Activated CD8-positive, alpha-beta memory T cell treated with anti-CD3 and anti-CD28 coated beads, Interleukin-2, amount 10 ng/mL, durations not matched to agents 7 days and 5 days (primary cell): ENCODE data around the gene FAAP20. TPM values are rescaled to one million over a fixed set of nuclear protein-coding genes. Genes with fewer than 3 reads are reported as not detected.
A peak's percentile ranks its signal among the peaks of the same experiment; 100 is the strongest.

Experiments used
- ATAC-seq: fragments of 150-1000 bp; cut with Tn5 transposase; one replicate; pipeline ENCODE4 v1.10.0; 2021; ENCODE audit warnings: moderate library complexity
- CTCF ChIA-PET: fragments of 350-600 bp; sonication (Branson Sonifier 250); formaldehyde crosslinking; loops from one replicate; lab custom pipeline; 2021; ENCODE audit warnings: antibody characterized with exemption; lab: Charles Lee
- DNase-seq: peaks from one replicate; pipeline ENCODE4 v3.0.0-alpha.2; 2020
- H3K27ac Mint-ChIP-seq: one replicate; pipeline ENCODE4 v1.8.0; 2021; ENCODE audit warnings: mild to moderate bottlenecking, mixed read lengths
- H3K27me3 Mint-ChIP-seq: one replicate; pipeline ENCODE4 v1.8.0; 2021; ENCODE audit warnings: mixed read lengths
- H3K36me3 Mint-ChIP-seq: one replicate; pipeline ENCODE4 v1.8.0; 2021; ENCODE audit warnings: mild to moderate bottlenecking, mixed read lengths
- H3K4me1 Mint-ChIP-seq: one replicate; pipeline ENCODE4 v1.8.0; 2021; ENCODE audit warnings: mixed read lengths
- H3K4me3 Mint-ChIP-seq: one replicate; pipeline ENCODE4 v1.8.0; 2021; ENCODE audit warnings: mild to moderate bottlenecking, moderate library complexity, mixed read lengths
- H3K9me3 Mint-ChIP-seq: one replicate; pipeline ENCODE4 v1.8.0; 2022; ENCODE audit warnings: low read depth, mixed read lengths
- total RNA-seq, 2 experiments: library from RNA; stranded (reverse); gene quantifications; one replicate each; pipeline ENCODE4 v1.2.3, GENCODE V29; 2021

FAAP20 gene
- total RNA-seq, 2 experiments from 2014 or later = 52.5 to 55.7 TPM

DNA sequence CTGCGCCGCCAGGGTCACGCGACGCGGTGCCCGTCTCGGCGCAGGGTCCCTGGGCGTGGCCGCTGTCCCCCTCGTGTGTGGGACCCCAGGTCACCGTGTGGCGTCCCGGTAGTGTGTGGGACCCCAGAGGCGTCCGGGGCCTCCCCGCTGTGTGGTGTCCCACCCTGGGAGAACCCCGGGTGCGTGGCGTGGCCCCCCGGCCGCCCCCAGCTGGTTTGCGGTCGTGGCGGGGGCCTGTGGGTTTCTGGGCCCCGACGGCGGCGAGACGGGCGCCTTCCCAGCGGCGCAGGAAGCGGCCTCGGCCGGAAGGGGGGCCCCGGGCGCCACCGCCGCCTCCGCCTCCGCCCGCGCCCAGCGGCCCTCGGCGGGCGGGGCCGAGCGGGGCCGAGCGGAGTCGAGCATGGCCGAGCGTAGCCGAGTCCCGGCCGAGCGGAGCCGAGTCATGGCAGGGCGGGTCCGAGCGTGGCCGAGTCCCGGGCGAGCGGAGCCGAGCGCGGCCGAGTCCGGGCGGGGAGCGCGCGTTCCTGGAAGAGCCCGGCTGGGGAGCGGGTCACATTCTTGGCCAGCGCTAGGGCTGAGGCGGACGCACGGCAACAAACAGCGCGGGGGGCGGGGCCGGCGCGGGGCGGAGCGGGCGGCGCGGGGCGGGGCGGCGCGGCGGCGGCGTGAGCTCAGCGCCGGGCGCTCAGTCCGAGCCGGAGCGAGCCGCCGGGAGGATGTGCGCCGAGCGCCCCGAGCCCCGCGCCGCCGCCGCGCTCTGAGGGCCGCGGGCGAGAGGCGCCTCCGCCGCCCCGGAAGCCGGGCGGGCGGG is 33.0 kb upstream of the FAAP20 start:
- CTCF ChIA-PET = interaction anchor here (0.6 to 1.1 kb wide), 2 partner anchors 33 to 88 kb away, joined by 3 to 6 read pairs; partner anchors contain the start of gene FAAP20

DNA sequence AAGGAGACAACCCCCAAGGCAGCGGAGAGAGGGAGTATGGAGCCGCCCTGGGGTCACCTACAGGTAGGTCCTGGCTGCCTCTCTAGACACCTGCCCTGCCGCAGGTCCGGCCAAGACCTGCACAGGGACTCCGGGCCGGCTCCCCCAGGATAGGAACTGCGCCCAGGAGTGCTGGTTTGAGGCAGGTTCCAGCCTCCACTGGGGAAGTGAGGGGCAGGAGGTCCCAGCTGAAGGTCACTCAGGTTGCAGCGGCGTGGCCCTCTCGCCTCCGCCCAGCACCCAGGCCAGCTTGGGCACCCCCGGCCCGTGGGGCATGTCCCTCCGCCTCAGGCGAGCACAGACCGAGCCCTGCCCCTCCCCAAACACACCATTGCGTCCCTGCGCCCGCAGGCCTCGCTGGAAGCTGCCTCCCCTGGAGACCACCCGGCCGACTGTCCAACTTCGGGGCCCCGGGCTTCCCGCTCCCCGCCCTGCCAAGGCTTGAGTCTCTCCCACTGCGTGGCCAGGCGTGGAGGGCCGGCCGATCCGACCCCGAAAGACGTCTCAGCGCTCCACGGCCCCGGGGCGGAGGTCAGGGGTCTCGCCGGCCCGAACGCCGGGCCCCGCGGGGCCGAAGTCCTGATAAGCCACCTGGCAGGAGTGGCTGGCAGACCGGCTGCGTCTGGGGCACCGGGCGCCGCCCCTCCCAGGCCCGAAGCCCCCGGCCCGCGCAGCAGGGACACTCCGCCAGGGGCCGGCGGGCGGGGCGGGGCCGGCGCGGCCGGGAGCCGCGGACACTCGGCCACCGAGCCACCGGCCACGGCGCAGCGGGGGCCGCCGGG is 32.2 kb upstream of the FAAP20 start:
- CTCF ChIA-PET = interaction anchor here (1.1 kb wide), 1 partner anchor 32 kb away, joined by 6 read pairs; the partner anchor contains the start of gene FAAP20
- Mint-ChIP-seq H3K27me3 (peaks cover 11% of the 10 kb centered on the region), H3K27ac (peak overlapping the region; percentile 61), H3K4me3 (peak overlapping the region; percentile 21), H3K9me3 (no peaks in the 10 kb centered on the region), H3K4me1 (peaks cover 14% of the 10 kb centered on the region), H3K36me3 (peaks cover 13% of the 10 kb centered on the region)
- ATAC-seq (no peak), DNase-seq (no peak)

More for the DNA sequence above, 33.0 kb upstream of the FAAP20 start:
- Mint-ChIP-seq H3K9me3 (no peaks in the 10 kb centered on the region), H3K4me3 (no peak overlapping the region), H3K27ac (no peak overlapping the region), H3K36me3 (peaks cover 13% of the 10 kb centered on the region), H3K27me3 (peaks cover 11% of the 10 kb centered on the region), H3K4me1 (peaks cover 22% of the 10 kb centered on the region)
- ATAC-seq = peak; percentile 86
- DNase-seq = peak; percentile 96

DNA sequence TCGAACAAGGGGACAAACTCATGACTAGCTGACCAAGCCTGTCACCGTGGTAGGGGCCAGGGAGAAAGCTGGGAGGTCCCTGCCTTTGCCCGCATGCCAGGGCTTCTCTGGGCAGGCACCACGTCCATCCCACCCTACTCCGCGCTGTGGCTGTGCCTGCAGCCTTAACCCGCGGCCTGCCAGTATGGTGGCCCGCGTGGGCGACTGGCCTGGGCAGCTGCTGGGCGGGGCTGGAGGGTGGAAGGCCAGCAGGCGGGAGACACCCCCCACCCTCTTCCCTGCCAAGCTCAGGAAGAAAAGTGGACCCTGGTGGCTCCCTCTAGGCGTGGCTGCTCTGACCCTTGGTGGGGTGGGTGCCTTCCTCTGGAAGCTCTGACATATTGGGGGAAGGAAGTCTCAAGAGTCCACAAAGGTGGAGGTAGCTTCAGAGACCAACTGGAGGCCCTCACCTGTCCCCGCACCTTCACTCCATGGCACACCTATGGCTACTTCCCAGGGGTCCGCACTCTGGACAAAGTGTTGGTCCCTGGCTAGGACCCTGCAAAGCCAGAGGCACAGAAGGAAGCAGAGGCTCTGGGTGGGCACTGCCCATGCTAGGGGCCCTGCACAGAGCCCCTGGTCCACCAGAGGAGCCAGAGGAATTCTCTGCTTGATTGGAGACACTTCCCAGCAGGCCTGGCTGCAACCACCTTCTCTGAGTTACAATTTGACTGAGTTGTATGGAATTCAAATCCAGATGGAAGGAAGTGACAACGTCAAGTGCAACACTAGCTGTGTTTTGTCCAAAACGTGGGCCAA is 30.3 kb upstream of the FAAP20 start:
- Mint-ChIP-seq H3K36me3 (peaks cover 8% of the 10 kb centered on the region), H3K9me3 (no peaks in the 10 kb centered on the region), H3K27me3 (peaks cover 16% of the 10 kb centered on the region), H3K27ac (no peak overlapping the region), H3K4me1 (peaks cover 2% of the 10 kb centered on the region), H3K4me3 (no peak overlapping the region)
- no peak for DNase-seq
- CTCF ChIA-PET = interaction anchor here (1.0 to 1.3 kb wide), 2 partner anchors 87 to 157 kb away, joined by 3 to 5 read pairs; no protein-coding TSS in a partner anchor
- no peak for ATAC-seq

DNA sequence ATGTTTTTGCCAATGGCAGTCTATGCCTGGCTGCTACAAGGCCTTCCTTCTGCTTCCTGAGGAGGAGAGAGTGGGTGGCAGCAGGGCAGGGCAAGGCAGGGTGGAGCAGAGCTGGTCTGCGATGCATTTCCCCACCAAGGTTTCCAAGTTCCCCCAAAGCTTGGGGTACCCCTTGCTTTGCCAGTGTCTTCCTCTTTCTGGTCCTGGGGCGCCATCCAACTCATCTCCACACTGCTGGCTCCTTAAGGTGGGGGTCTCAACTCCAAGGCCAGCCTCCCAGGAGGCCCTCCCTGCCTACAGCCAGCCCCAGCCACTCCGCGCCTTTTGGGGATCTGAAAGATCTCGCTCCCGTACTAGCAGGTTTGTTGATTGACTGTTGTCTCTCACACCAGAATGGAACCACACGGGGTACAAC is 29.6 kb upstream of the FAAP20 start:
- Mint-ChIP-seq H3K36me3 (peaks cover 3% of the 10 kb centered on the region), H3K4me1 (peaks cover 2% of the 10 kb centered on the region), H3K4me3 (no peak overlapping the region), H3K27me3 (peaks cover 16% of the 10 kb centered on the region), H3K27ac (no peak overlapping the region), H3K9me3 (no peaks in the 10 kb centered on the region)
- CTCF ChIA-PET = interaction anchor here (1.1 to 1.3 kb wide), 2 partner anchors 32 to 158 kb away, joined by 3 to 5 read pairs; no protein-coding TSS in a partner anchor
- no peak for ATAC-seq
- no peak for DNase-seq

DNA sequence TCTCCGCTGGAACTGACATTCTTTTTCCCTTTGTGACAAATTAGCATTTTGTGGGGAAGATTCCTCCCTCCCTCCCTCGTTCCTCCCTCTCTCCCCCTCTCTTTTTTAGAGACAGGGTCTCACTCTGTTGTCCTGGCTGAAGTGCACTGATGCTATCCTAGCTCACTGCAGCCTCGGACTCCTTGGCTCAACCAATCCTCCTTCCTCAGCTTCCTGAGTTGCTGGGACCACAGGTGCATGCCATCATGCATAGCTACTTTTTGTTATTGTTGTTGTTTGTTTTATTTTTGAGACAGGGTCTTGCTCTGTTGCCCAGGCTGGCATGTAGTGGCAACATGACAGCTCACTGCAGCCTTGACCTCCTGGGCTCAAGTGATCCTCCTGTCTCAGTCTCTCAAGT is 26.7 kb upstream of the FAAP20 start:
- DNase-seq (no peak), ATAC-seq (no peak)
- CTCF ChIA-PET = interaction anchor here (2.1 kb wide), 1 partner anchor 26 kb away, joined by 6 read pairs; the partner anchor contains the start of gene FAAP20
- H3K4me3 Mint-ChIP-seq = no peak overlapping the region
- H3K36me3 Mint-ChIP-seq = no peaks in the 10 kb centered on the region
- H3K4me1 Mint-ChIP-seq = peaks cover under 1% of the 10 kb centered on the region
- peaks cover 5% of the 10 kb centered on the region for H3K9me3 Mint-ChIP-seq
- no peak overlapping the region for H3K27ac Mint-ChIP-seq
- peaks cover 22% of the 10 kb centered on the region for H3K27me3 Mint-ChIP-seq

DNA sequence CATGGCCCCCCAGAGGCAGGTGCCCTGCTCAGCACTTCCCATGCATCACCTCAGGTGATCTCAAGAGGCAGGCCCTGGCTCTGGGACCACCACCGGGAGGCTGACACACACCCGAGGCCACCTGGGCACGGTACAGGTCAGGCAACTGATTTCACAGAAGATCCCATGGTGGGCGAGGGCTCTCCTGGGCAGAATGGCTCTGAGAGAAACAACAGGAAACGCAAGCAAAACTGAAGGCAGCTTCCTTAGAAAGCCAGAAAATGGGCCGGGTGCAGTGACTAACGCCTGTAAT is 22.1 kb upstream of the FAAP20 start:
- Mint-ChIP-seq H3K27me3 (peaks cover 13% of the 10 kb centered on the region), H3K36me3 (no peaks in the 10 kb centered on the region), H3K27ac (no peak overlapping the region), H3K4me1 (peaks cover 8% of the 10 kb centered on the region), H3K4me3 (no peak overlapping the region), H3K9me3 (peaks cover 5% of the 10 kb centered on the region)
- CTCF ChIA-PET = interaction anchor here (1.1 kb wide), 1 partner anchor 10 kb away, joined by 4 read pairs; no protein-coding TSS in a partner anchor
- no peak for DNase-seq
- ATAC-seq = no peak

DNA sequence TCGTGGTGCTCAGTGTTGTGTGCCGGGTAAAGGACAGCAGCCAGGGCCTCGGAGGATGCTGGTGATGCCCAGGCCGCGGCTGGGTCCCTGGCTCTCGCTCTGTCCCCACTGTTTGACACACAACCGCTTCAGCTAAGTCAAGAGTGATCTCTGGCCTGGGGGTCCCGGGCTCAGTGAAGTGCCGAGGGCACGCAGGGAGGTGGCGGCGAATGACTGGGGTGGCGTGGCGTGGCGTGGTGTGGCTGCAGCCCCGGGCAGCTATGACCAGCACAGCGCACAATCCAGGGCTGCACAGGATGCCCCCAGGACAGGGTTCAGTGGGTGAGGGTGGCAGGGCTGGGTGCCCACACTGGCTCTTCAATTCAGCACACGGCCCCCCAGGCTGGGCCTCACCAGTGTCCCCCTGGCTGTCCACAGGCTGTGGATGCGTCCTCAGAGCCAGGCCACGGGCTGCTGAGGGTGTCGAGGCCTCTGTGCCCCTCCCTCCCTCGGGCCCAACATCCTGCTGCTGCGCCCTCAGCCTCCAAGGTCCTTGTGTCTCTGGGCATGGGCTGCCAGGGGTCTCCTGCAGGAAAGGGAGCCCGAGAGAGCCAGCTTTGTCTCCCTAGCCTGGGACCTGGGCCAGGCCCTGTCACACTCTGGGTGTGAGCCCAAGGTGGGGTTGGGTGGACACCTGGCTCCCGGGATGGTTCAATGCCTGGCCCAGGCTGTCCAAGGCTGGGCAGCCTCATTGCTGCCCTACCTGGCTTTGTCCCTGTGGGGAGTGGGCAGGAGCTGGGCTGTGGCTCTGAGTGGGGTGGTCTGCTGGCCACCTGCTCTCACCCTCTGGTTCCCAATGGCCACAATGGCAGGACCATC is 21.6 kb upstream of the FAAP20 start:
- peaks cover 8% of the 10 kb centered on the region for H3K4me1 Mint-ChIP-seq
- DNase-seq = no peak
- CTCF ChIA-PET = no interaction called here
- H3K27ac Mint-ChIP-seq = no peak overlapping the region
- peaks cover 9% of the 10 kb centered on the region for H3K27me3 Mint-ChIP-seq
- no peaks in the 10 kb centered on the region for H3K36me3 Mint-ChIP-seq
- no peak for ATAC-seq
- H3K9me3 Mint-ChIP-seq = peaks cover 5% of the 10 kb centered on the region
- no peak overlapping the region for H3K4me3 Mint-ChIP-seq

DNA sequence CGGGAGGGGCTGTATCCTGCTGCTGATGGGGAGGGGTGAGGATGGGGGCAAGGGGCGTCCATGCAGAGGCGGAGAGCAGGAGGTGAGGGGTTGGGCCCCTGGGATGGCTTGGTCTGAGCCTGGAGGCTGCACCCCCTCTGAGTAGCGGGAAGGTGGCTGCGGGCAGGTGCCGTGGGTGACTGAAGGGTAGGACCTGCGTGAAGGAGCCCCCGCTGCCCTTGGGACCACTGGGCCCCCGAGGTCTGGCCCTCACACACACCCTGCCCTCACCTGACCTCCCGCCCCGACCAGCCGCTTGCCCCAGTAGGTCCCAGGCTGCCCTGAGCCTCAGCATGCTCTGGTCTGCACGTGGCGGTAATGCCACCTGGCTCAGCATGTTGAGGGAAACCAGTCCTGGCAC is 20.8 kb upstream of the FAAP20 start:
- no peak for ATAC-seq
- peaks cover 8% of the 10 kb centered on the region for H3K4me1 Mint-ChIP-seq
- no peak overlapping the region for H3K4me3 Mint-ChIP-seq
- no peak overlapping the region for H3K27ac Mint-ChIP-seq
- DNase-seq = no peak
- no peaks in the 10 kb centered on the region for H3K36me3 Mint-ChIP-seq
- H3K27me3 Mint-ChIP-seq = peaks cover 7% of the 10 kb centered on the region
- peaks cover 5% of the 10 kb centered on the region for H3K9me3 Mint-ChIP-seq
- CTCF ChIA-PET = no interaction called here

DNA sequence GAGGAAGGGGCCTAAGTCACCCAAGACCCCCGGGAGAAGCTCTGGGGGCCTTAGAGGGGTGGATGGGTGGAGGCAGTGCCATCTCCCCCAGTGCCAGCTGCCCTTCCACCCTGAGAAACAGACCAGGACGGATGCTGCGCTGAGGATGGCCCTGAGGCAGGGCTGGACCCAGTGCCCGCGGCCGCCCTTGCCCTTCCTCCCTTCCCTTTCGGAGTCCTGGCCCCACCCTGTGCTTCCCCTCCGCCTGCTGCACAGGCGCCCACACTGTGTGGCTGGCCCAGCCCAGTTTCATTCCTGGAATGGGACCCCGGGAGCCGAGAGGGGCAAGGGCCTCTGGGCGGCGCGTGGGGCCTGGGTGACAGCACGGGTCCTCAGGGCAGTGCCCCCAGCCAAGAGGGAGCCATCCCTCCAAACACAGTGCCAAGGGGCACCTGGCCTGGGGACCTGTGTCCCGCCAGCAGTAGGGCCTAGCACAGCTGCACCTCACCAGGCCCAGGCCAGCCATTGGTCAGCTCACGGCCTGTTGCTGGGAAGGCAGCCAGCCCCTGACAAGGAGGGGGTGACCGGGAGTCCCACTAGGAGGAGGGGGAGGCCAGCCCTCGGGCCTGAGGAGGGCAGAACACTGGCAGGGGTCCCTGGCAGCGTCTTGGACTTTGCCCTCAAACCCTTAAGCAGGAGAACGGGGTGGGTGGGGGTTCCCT is 20.1 kb upstream of the FAAP20 start:
- Mint-ChIP-seq H3K9me3 (peaks cover 5% of the 10 kb centered on the region), H3K27ac (no peak overlapping the region), H3K27me3 (peaks cover 7% of the 10 kb centered on the region), H3K36me3 (no peaks in the 10 kb centered on the region), H3K4me1 (peaks cover 8% of the 10 kb centered on the region), H3K4me3 (no peak overlapping the region)
- no peak for ATAC-seq
- CTCF ChIA-PET = interaction anchor here (1.4 kb wide), 1 partner anchor 20 kb away, joined by 5 read pairs; the partner anchor contains the start of gene FAAP20
- DNase-seq = no peak

DNA sequence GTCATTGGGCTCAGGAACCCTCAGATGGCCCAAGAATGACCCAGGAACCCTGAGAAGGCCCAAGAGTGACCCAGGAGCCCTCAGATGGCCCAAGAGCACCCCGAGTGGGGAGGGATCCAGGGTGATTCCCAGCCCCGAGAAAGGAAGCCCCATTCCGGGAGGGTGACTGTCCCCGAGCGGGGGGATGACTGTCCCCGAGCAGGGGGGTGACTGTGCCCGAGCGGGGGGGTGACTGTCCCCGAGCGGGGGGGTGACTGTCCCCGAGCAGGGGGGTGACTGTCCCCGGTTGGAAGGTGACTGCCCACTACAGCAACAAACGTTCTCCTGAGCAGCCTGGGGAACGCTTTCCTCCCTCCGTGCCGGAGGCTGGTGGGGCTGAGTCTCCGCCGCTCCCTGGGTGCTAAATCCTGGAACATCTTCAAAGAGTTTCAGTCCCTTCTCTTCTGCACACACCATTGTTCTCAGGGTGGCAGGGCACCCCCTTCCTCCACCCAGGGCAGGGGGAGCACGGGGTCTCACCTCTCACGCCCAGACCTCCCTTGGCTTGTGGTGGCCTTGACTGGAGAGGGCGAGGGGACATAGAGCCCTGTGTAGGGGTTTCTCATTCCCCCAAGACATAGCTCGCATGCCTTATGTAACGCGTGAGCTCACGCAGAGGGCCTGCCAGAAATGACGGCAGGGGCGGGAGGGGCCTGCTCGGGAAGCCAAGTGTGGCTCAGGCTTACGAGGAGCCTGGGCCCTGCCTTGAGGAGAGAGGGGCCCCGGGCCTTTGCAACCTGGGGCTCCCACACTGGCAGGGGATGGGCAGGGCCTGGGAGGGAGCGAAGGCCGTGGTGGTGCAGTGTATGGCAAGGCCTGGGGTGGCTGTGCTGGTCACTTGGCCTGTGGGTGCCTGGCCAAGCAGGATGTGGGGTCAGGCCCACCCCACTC is 19.3 kb upstream of the FAAP20 start:
- Mint-ChIP-seq H3K27me3 (peaks cover 5% of the 10 kb centered on the region), H3K36me3 (no peaks in the 10 kb centered on the region), H3K4me1 (peaks cover 8% of the 10 kb centered on the region), H3K9me3 (peaks cover 3% of the 10 kb centered on the region), H3K4me3 (no peak overlapping the region), H3K27ac (no peak overlapping the region)
- ATAC-seq = no peak
- CTCF ChIA-PET = interaction anchor here (1.4 kb wide), 1 partner anchor 19 kb away, joined by 5 read pairs; the partner anchor contains the start of gene FAAP20
- DNase-seq = no peak
